Left ventricle myocardium inferior (tissue), 1 donor: ENCODE measurements around the gene OSBPL5. TPM values are rescaled to one million over a fixed set of nuclear protein-coding genes. Genes with fewer than 3 reads are reported as not detected.

ENCODE experiments used
- DNase-seq: peaks from one replicate; pipeline ENCODE4 v3.0.0-alpha.2; 2020
- H3K27ac ChIP-seq: fragments of 200-600 bp; replicated peaks from 2 replicates; pipeline ENCODE4 v1.8.0; 2021
- H3K27me3 ChIP-seq: fragments of 200-600 bp; 2 replicates; pipeline ENCODE4 v1.8.0; 2021; ENCODE audit warnings: low read depth
- H3K36me3 ChIP-seq: fragments of 200-600 bp; 2 replicates; pipeline ENCODE4 v1.8.0; 2021
- H3K4me1 ChIP-seq: fragments of 200-600 bp; 2 replicates; pipeline ENCODE4 v1.8.0; 2021
- H3K4me3 ChIP-seq: fragments of 200-600 bp; 2 replicates; pipeline ENCODE4 v1.8.0; 2021; ENCODE audit warnings: mild to moderate bottlenecking, moderate library complexity
- H3K9me3 ChIP-seq: fragments of 200-600 bp; replicated peaks from 2 replicates; pipeline ENCODE4 v1.8.0; 2021
- CTCF ChIP-seq: fragments of 200-600 bp; IDR thresholded peaks from 2 replicates; pipeline ENCODE4 v1.8.0; 2021; ENCODE audit warnings: antibody characterized with exemption, mild to moderate bottlenecking, borderline replicate concordance
- intact Hi-C: fragments of 100-400 bp; cut with micrococcal nuclease; formaldehyde crosslinking; loops from one replicate; pipeline ENCODE4 v1.11.0; 2022
- total RNA-seq: library from RNA; stranded (reverse); fragmentation: NEBNext Ultra II Directional; extraction: Animal tissue kit (Norgen Biotek cat#: 25700); gene quantifications from one replicate; pipeline ENCODE4 v1.2.1, GENCODE V29; 2021
- donor health status: DM: no; HTN: yes; CAD: no; lungs with severe emphysema.

OSBPL5 gene
- total RNA-seq, 1 donor from 2014 or later: 11.4 TPM

GRCh38 chr11:3126901-3127691 lies 38.0 kb downstream of the OSBPL5 start:
- TF ChIP-seq CTCF: no peak
- Histone ChIP-seq H3K4me1 (peaks cover 71% of the 10 kb centered on the region), H3K27me3 (no peaks in the 10 kb centered on the region), H3K27ac (peak overlapping the region; percentile 76), H3K4me3 (no peak overlapping the region), H3K9me3 (no peaks in the 10 kb centered on the region), H3K36me3 (peaks cover 5% of the 10 kb centered on the region)
- intact Hi-C loops: no loop called here
- peak; percentile 25 for DNase-seq

- Histone ChIP-seq H3K36me3 (peaks cover 12% of the 10 kb centered on the region), H3K4me1 (peaks cover 73% of the 10 kb centered on the region), H3K27me3 (no peaks in the 10 kb centered on the region), H3K4me3 (peak overlapping the region; percentile 17), H3K27ac (peak overlapping the region; percentile 76), H3K9me3 (no peaks in the 10 kb centered on the region)
- TF ChIP-seq CTCF: no peak
- peak; percentile 49 for DNase-seq
- intact Hi-C loops: no loop called here
Observed at GRCh38 chr11:3126207-3126865, 38.8 kb downstream of the OSBPL5 start.

- Histone ChIP-seq H3K9me3 (no peaks in the 10 kb centered on the region), H3K4me1 (peaks cover 73% of the 10 kb centered on the region), H3K27me3 (no peaks in the 10 kb centered on the region), H3K4me3 (no peak overlapping the region), H3K27ac (peak overlapping the region; percentile 85), H3K36me3 (peaks cover 26% of the 10 kb centered on the region)
- no peak for DNase-seq
- intact Hi-C loops: no loop called here
- no peak for TF ChIP-seq CTCF
Observed at GRCh38 chr11:3124821-3125220, 40.3 kb downstream of the OSBPL5 start.

- intact Hi-C loops: no loop called here
- Histone ChIP-seq H3K4me3 (peak overlapping the region; percentile 15), H3K36me3 (peaks cover 34% of the 10 kb centered on the region), H3K9me3 (no peaks in the 10 kb centered on the region), H3K4me1 (peaks cover 72% of the 10 kb centered on the region), H3K27ac (peak overlapping the region; percentile 85), H3K27me3 (no peaks in the 10 kb centered on the region)
- no peak for TF ChIP-seq CTCF
- DNase-seq: peak; percentile 86
Observed at GRCh38 chr11:3123761-3124733, 41.1 kb downstream of the OSBPL5 start.

- Histone ChIP-seq H3K4me3 (peak overlapping the region; percentile 15), H3K27me3 (no peaks in the 10 kb centered on the region), H3K36me3 (peaks cover 39% of the 10 kb centered on the region), H3K4me1 (peaks cover 65% of the 10 kb centered on the region), H3K27ac (peak overlapping the region; percentile 85), H3K9me3 (no peaks in the 10 kb centered on the region)
- intact Hi-C loops: no loop called here
- TF ChIP-seq CTCF: peak; percentile 32
- DNase-seq: peak; percentile 88
Observed at GRCh38 chr11:3123305-3123704, 41.8 kb downstream of the OSBPL5 start.
